Keratinocyte (primary cell): ENCODE measurements around the gene TFIP11. TPM values are rescaled to one million over a fixed set of nuclear protein-coding genes. Genes with fewer than 3 reads are reported as not detected.

ENCODE experiments used
- DNase-seq: peaks from one replicate; pipeline ENCODE4 v3.0.0-alpha.2; 2011; ENCODE audit warnings: low read depth, missing footprints, low spot score
- FAIRE-seq: peaks from 2 replicates; lab custom pipeline; 2011; peaks lifted over from hg19 to GRCh38; lab: Jason Lieb, UNC
- H2AFZ ChIP-seq: 2 replicates; pipeline ENCODE4 v1.6.0; 2012; ENCODE audit warnings: low read length, control low read depth, inconsistent platforms; ENCODE audit not compliant: control insufficient read depth
- H3K27ac ChIP-seq: 2 replicates; pipeline ENCODE4 v1.5.1; 2011; ENCODE audit warnings: low read length; ENCODE audit not compliant: control insufficient read depth, insufficient read depth
- H3K27me3 ChIP-seq: 3 replicates; pipeline ENCODE4 v1.6.0; 2011; ENCODE audit warnings: low read length; ENCODE audit not compliant: control insufficient read depth, insufficient read depth; ENCODE audit errors: extremely low read depth
- H3K36me3 ChIP-seq, 2 experiments: 2 replicates in 1 of 2; 3 replicates in 1 of 2; pipeline ENCODE4 v1.5.1; 2011; ENCODE audit warnings: low read length in 2 of 2, mild to moderate bottlenecking in 1 of 2; ENCODE audit not compliant: control insufficient read depth in 2 of 2, insufficient read depth in 2 of 2; ENCODE audit errors: extremely low read depth in 1 of 2
- H3K4me1 ChIP-seq: 3 replicates; pipeline ENCODE4 v1.5.1; 2011; ENCODE audit warnings: low read length; ENCODE audit not compliant: control insufficient read depth, insufficient read depth; ENCODE audit errors: extremely low read depth
- H3K4me2 ChIP-seq: 3 replicates; pipeline ENCODE4 v1.6.0; 2011; ENCODE audit warnings: low read depth, low read length; ENCODE audit not compliant: control insufficient read depth, insufficient read depth; ENCODE audit errors: extremely low read depth
- H3K4me3 ChIP-seq, 3 experiments: fragments of 200-600 bp in 1 of 3; sonication (generic) in 1 of 3; 2 replicates in 2 of 3; 3 replicates in 1 of 3; pipeline ENCODE4 v1.5.1; 2011 to 2016; ENCODE audit warnings: low read length in 3 of 3, mild to moderate bottlenecking in 3 of 3, control low read depth in 2 of 3, inconsistent platforms in 1 of 3, low read depth in 1 of 3, mixed read lengths in 1 of 3, mixed run types in 1 of 3, moderate library complexity in 1 of 3; ENCODE audit not compliant: control insufficient read depth in 2 of 3, insufficient read depth in 2 of 3; ENCODE audit errors: extremely low read depth in 1 of 3
- H3K79me2 ChIP-seq: 2 replicates; pipeline ENCODE4 v1.6.0; 2012; ENCODE audit warnings: low read length; ENCODE audit not compliant: control insufficient read depth, insufficient read depth
- H3K9ac ChIP-seq: 3 replicates; pipeline ENCODE4 v1.6.0; 2011; ENCODE audit warnings: low read length; ENCODE audit not compliant: control insufficient read depth, insufficient read depth; ENCODE audit errors: extremely low read depth
- H3K9me1 ChIP-seq: 3 replicates; pipeline ENCODE4 v1.6.0; 2011; ENCODE audit warnings: low read length; ENCODE audit not compliant: control insufficient read depth, insufficient read depth; ENCODE audit errors: extremely low read depth
- H3K9me3 ChIP-seq: 2 replicates; pipeline ENCODE4 v1.5.1; 2012; ENCODE audit warnings: low read depth, low read length; ENCODE audit not compliant: control insufficient read depth
- H4K20me1 ChIP-seq: 3 replicates; pipeline ENCODE4 v1.6.0; 2011; ENCODE audit warnings: low read length; ENCODE audit not compliant: control insufficient read depth, insufficient read depth; ENCODE audit errors: extremely low read depth
- EZH2 ChIP-seq: IDR thresholded peaks from one replicate; pipeline ENCODE4 v1.6.1; 2012; ENCODE audit warnings: inconsistent platforms, mild to moderate bottlenecking, low read length, moderate library complexity
- dilution Hi-C: fragments of 300-500 bp; cut with MboI; formaldehyde crosslinking; loops from one replicate; pipeline ENCODE4 v1.7.0; 2020; ENCODE audit warnings: low sequenced_read_pairs; ENCODE audit not compliant: extremely low pct_ligation_motif_present
- polyA plus RNA-seq, 5 experiments: library from polyadenylated mRNA; depleted of rRNA in 3 of 5; stranded (reverse) in 3 of 5; stranded (forward) in 1 of 5; unstranded in 1 of 5; fragments of >200 nt; gene quantifications; 1 replicate in 1 of 5; 2 replicates in 3 of 5; 3 replicates in 1 of 5; pipeline versions ENCODE4 v1.2.1 to v1.2.3, GENCODE V29; 2011 to 2012; ENCODE audit warnings: missing spikeins in 2 of 5, low read depth in 1 of 5, low replicate concordance in 1 of 5
- TF ChIP-seq, protein P1 (sequence below), 3 experiments: IDR thresholded peaks in 1 of 3; conservative IDR thresholded peaks in 1 of 3; optimal IDR thresholded peaks in 1 of 3; 2 replicates in 2 of 3; 3 replicates in 1 of 3; pipeline versions ENCODE3 to v1.5.1; 2011; ENCODE audit warnings: low read length in 3 of 3, mild to moderate bottlenecking in 3 of 3, moderate library complexity in 2 of 3, control low read depth in 1 of 3, inconsistent platforms in 1 of 3; ENCODE audit not compliant: insufficient read depth in 2 of 3; ENCODE audit errors: extremely low read depth in 1 of 3

TFIP11 gene
- polyA plus RNA-seq, 1 donor (not counting 4 experiments of a cell fraction or from before 2014, with no cell fraction given) = 30.3 TPM

GRCh38 chr22:26482161-26482560, 30.1 kb downstream of the TFIP11 start:
- TF ChIP-seq, protein P1, sequence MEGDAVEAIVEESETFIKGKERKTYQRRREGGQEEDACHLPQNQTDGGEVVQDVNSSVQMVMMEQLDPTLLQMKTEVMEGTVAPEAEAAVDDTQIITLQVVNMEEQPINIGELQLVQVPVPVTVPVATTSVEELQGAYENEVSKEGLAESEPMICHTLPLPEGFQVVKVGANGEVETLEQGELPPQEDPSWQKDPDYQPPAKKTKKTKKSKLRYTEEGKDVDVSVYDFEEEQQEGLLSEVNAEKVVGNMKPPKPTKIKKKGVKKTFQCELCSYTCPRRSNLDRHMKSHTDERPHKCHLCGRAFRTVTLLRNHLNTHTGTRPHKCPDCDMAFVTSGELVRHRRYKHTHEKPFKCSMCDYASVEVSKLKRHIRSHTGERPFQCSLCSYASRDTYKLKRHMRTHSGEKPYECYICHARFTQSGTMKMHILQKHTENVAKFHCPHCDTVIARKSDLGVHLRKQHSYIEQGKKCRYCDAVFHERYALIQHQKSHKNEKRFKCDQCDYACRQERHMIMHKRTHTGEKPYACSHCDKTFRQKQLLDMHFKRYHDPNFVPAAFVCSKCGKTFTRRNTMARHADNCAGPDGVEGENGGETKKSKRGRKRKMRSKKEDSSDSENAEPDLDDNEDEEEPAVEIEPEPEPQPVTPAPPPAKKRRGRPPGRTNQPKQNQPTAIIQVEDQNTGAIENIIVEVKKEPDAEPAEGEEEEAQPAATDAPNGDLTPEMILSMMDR (optimal IDR thresholded peaks at IDR 0.05 in 1 of 3, IDR thresholded peaks at IDR 0.05 in 1 of 3, conservative IDR thresholded peaks at IDR 0.05 in 1 of 3; ENCODE audit: extremely low read depth in 1 of 3, insufficient read depth in 2 of 3, low read length in 3 of 3) = no peak
- no peak for TF ChIP-seq EZH2
- H3K4me2 ChIP-seq = peak overlapping the region; percentile 86

DNA sequence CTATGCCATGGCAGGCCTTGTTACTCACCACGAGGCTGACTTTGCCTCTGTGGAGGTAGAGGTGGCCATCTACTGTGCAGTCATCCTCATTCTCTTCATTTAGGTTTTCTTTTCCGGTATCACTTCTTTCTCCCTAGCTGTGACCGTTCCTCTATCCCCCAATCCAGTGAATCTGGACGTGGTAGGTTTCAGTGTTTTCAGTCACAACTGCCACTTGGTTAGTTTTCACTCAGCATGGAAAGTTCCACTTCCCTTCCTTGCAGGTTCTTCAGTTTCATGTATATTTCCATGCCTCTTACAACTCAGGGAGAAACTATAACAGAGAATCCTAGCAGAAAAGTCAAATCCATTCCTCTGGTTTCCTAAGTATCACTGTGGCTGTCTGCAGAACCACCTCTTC, 30.6 kb downstream of the TFIP11 start:
- TF ChIP-seq, protein P1 (optimal IDR thresholded peaks at IDR 0.05 in 1 of 3, IDR thresholded peaks at IDR 0.05 in 1 of 3, conservative IDR thresholded peaks at IDR 0.05 in 1 of 3; ENCODE audit: extremely low read depth in 1 of 3, insufficient read depth in 2 of 3, low read length in 3 of 3) = peak in 1 of 3 experiments; percentile 52
- no peak for TF ChIP-seq EZH2
- Histone ChIP-seq H2AFZ (no peak overlapping the region), H3K27me3 (no peaks in the 10 kb centered on the region), H3K9me1 (no peaks in the 10 kb centered on the region), H3K27ac (peak overlapping the region; percentile 89), H3K36me3 (peaks cover 2 to 18% of the 10 kb centered on the region in 2 experiments), H3K4me1 (peaks cover 67% of the 10 kb centered on the region), H3K9me3 (no peaks in the 10 kb centered on the region), H3K79me2 (peaks cover 39% of the 10 kb centered on the region), H3K4me2 (peak overlapping the region; percentile 86), H3K9ac (no peak overlapping the region), H3K4me3 (peak overlapping the region in 1 of 3 experiments; percentile 1), H4K20me1 (no peaks in the 10 kb centered on the region)
- FAIRE-seq (no peak), DNase-seq (no peak)
- dilution Hi-C loops = no loop called here

More at GRCh38 chr22:26482161-26482560, 30.1 kb downstream of the TFIP11 start:
- H3K27ac ChIP-seq = peak overlapping the region; percentile 89
- H3K9ac ChIP-seq = peak overlapping the region; percentile 94
- H4K20me1 ChIP-seq = no peaks in the 10 kb centered on the region
- no peak overlapping the region for H2AFZ ChIP-seq
- FAIRE-seq (no peak), DNase-seq (no peak)
- no peaks in the 10 kb centered on the region for H3K27me3 ChIP-seq
- peaks cover 2 to 13% of the 10 kb centered on the region in 2 experiments for H3K36me3 ChIP-seq
- peak overlapping the region in 1 of 3 experiments; percentile 98 for H3K4me3 ChIP-seq
- H3K9me1 ChIP-seq = no peaks in the 10 kb centered on the region
- H3K9me3 ChIP-seq = no peaks in the 10 kb centered on the region
- peaks cover 62% of the 10 kb centered on the region for H3K4me1 ChIP-seq
- H3K79me2 ChIP-seq = peaks cover 39% of the 10 kb centered on the region
- dilution Hi-C loops = no loop called here
